Measurements from ENCODE around the gene GRIN3B.
"Not testable (repeated sequence)": the region's sequence is repeated elsewhere in the genome, so short reads cannot be mapped to it uniquely, and the experiment has no call there.

DNA sequence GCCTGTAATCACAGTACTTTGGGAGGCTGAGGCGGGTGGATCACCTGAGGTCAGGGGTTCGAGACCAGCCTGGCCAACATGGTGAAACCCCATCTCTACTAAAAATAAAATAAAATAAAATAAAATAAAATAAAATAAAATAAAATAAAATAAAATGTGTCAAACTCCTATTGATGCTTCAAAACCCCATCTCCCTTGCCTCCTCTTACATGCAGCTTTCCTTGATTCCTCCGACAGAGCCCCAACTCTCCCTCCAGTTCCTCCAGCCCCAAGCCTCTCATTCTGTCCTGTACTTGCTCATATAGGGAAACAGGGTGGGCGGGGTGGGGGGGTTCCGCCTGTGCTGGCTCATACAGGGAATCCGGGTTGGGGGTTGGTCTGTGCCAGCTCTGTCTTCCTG lies 24.9 kb downstream of the GRIN3B start:
- TF ChIP-seq, protein P1, sequence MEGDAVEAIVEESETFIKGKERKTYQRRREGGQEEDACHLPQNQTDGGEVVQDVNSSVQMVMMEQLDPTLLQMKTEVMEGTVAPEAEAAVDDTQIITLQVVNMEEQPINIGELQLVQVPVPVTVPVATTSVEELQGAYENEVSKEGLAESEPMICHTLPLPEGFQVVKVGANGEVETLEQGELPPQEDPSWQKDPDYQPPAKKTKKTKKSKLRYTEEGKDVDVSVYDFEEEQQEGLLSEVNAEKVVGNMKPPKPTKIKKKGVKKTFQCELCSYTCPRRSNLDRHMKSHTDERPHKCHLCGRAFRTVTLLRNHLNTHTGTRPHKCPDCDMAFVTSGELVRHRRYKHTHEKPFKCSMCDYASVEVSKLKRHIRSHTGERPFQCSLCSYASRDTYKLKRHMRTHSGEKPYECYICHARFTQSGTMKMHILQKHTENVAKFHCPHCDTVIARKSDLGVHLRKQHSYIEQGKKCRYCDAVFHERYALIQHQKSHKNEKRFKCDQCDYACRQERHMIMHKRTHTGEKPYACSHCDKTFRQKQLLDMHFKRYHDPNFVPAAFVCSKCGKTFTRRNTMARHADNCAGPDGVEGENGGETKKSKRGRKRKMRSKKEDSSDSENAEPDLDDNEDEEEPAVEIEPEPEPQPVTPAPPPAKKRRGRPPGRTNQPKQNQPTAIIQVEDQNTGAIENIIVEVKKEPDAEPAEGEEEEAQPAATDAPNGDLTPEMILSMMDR (IDR thresholded peaks at IDR 0.05; ENCODE audit: insufficient read depth, low read length), result not testable (repeated sequence)
- TF ChIP-seq GABPA (IDR thresholded peaks at IDR 0.05; ENCODE audit: low read depth); POLR2AphosphoS5 (IDR thresholded peaks at IDR 0.05; ENCODE audit: low read depth); REST (IDR thresholded peaks at IDR 0.05; ENCODE audit: insufficient replicate concordance, low read depth); SPI1 (IDR thresholded peaks at IDR 0.05; ENCODE audit: borderline replicate concordance, low read depth): not testable (repeated sequence)
